HG03108 (cell line): ENCODE measurements around the gene HAUS3.
"Not testable (repeated sequence)": the region's sequence is repeated elsewhere in the genome, so short reads cannot be mapped to it uniquely, and the experiment has no call there.

Experiments used
- ATAC-seq: cut with Tn5 transposase; IDR thresholded peaks from one replicate; pipeline ENCODE4 v1.9.1; 2021; ENCODE audit warnings: moderate library complexity; ENCODE audit not compliant: unreplicated experiment

Gene HAUS3

GRCh38 chr4:2276581-2277325, 34.8 kb upstream of the HAUS3 start:
- ATAC-seq = no peak

- no peak for ATAC-seq
Measured at GRCh38 chr4:2275546-2276251, 33.8 kb upstream of the HAUS3 start.

- not testable (repeated sequence) for ATAC-seq
Measured at GRCh38 chr4:2275044-2275397, 33.1 kb upstream of the HAUS3 start.

- no peak for ATAC-seq
Measured at GRCh38 chr4:2274320-2275043, 32.6 kb upstream of the HAUS3 start.

GRCh38 chr4:2273657-2274319, 31.9 kb upstream of the HAUS3 start:
- no peak for ATAC-seq

GRCh38 chr4:2273221-2273620, 31.3 kb upstream of the HAUS3 start:
- ATAC-seq = no peak

- no peak for ATAC-seq
Measured at GRCh38 chr4:2272828-2273120, 30.9 kb upstream of the HAUS3 start.

GRCh38 chr4:2272026-2272827, 30.3 kb upstream of the HAUS3 start:
- no peak for ATAC-seq

- ATAC-seq = no peak
Measured at GRCh38 chr4:2271279-2272025, 29.5 kb upstream of the HAUS3 start.

- no peak for ATAC-seq
Measured at GRCh38 chr4:2270341-2271165, 28.6 kb upstream of the HAUS3 start.

GRCh38 chr4:2269618-2270163, 27.8 kb upstream of the HAUS3 start:
- no peak for ATAC-seq

- no peak for ATAC-seq
Measured at GRCh38 chr4:2269206-2269531, 27.2 kb upstream of the HAUS3 start.

- no peak for ATAC-seq
Measured at GRCh38 chr4:2268357-2269205, 26.7 kb upstream of the HAUS3 start.

GRCh38 chr4:2267841-2268240, 25.9 kb upstream of the HAUS3 start:
- ATAC-seq = no peak

- ATAC-seq = no peak
Measured at GRCh38 chr4:2267320-2267811, 25.4 kb upstream of the HAUS3 start.

GRCh38 chr4:2266821-2267220, 24.9 kb upstream of the HAUS3 start:
- ATAC-seq = no peak

GRCh38 chr4:2266181-2266580, 24.3 kb upstream of the HAUS3 start:
- no peak for ATAC-seq
